TTC549 (cell line): ENCODE results near the gene PPP2R5A.
"Not testable (repeated sequence)": the region's sequence is repeated elsewhere in the genome, so short reads cannot be mapped to it uniquely, and the experiment has no call there.

Source experiments
- FAIRE-seq: peaks from 2 replicates; lab custom pipeline; 2012; peaks lifted over from hg19 to GRCh38; lab: Jason Lieb, UNC

Gene PPP2R5A

GRCh38 chr1:212302745-212303383 is 17.7 kb downstream of the PPP2R5A start:
- FAIRE-seq, result no peak

- no peak for FAIRE-seq
Observed at GRCh38 chr1:212305342-212305741, 20.1 kb downstream of the PPP2R5A start.

- not testable (repeated sequence) for FAIRE-seq
Observed at GRCh38 chr1:212305984-212306452, 20.8 kb downstream of the PPP2R5A start.

GRCh38 chr1:212309967-212310366 is 24.8 kb downstream of the PPP2R5A start:
- no peak for FAIRE-seq

GRCh38 chr1:212310383-212310782 is 25.2 kb downstream of the PPP2R5A start:
- FAIRE-seq, result no peak

GRCh38 chr1:212311836-212312497 is 26.8 kb downstream of the PPP2R5A start:
- peak; percentile 67 for FAIRE-seq

GRCh38 chr1:212313616-212314015 is 28.4 kb downstream of the PPP2R5A start:
- FAIRE-seq, result peak; percentile 52

- no peak for FAIRE-seq
Observed at GRCh38 chr1:212315184-212315583, 30.0 kb downstream of the PPP2R5A start.

- FAIRE-seq, result no peak
Observed at GRCh38 chr1:212315907-212316306, 30.7 kb downstream of the PPP2R5A start.

- FAIRE-seq, result no peak
Observed at GRCh38 chr1:212317916-212318315, 32.7 kb downstream of the PPP2R5A start.

GRCh38 chr1:212321031-212321430 is 35.8 kb downstream of the PPP2R5A start:
- FAIRE-seq, result not testable (repeated sequence)

GRCh38 chr1:212323066-212323465 is 37.9 kb downstream of the PPP2R5A start:
- FAIRE-seq, result peak; percentile 9

- no peak for FAIRE-seq
Observed at GRCh38 chr1:212326541-212326940, 41.3 kb downstream of the PPP2R5A start.

- no peak for FAIRE-seq
Observed at GRCh38 chr1:212328248-212328647, 43.0 kb downstream of the PPP2R5A start.

GRCh38 chr1:212329105-212329504 is 43.9 kb downstream of the PPP2R5A start:
- peak; percentile 52 for FAIRE-seq

GRCh38 chr1:212341090-212341489 is 55.9 kb downstream of the PPP2R5A start:
- no peak for FAIRE-seq

GRCh38 chr1:212344905-212345304 is 59.7 kb downstream of the PPP2R5A start:
- no peak for FAIRE-seq

- FAIRE-seq, result no peak
Observed at GRCh38 chr1:212346601-212347000, 61.4 kb downstream of the PPP2R5A start.

GRCh38 chr1:212351588-212352362 is 66.6 kb downstream of the PPP2R5A start:
- FAIRE-seq, result peak; percentile 47

- FAIRE-seq, result no peak
Observed at GRCh38 chr1:212353181-212353580, 68.0 kb downstream of the PPP2R5A start.

- FAIRE-seq, result no peak
Observed at GRCh38 chr1:212354464-212354863, 69.3 kb downstream of the PPP2R5A start.

GRCh38 chr1:212355230-212355969 is 70.2 kb downstream of the PPP2R5A start:
- FAIRE-seq, result no peak
